Posterior vena cava (tissue), 2 donors: ENCODE results near the gene DIRAS2. TPM values are rescaled to one million over a fixed set of nuclear protein-coding genes. Genes with fewer than 3 reads are reported as not detected.
"Not testable (repeated sequence)": the region's sequence is repeated elsewhere in the genome, so short reads cannot be mapped to it uniquely, and the experiment has no call there.

Source experiments
- DNase-seq: peaks from one replicate; pipeline ENCODE4 v3.0.0-alpha.2; 2020; ENCODE audit warnings: low spot score
- intact Hi-C, 2 donors: fragments of 100-400 bp; cut with DNase I; formaldehyde crosslinking; loops; one replicate each; pipeline versions ENCODE4 v1.14.1 to v1.14.2; 2022 to 2023
- long read RNA-seq, 2 donors: library from polyadenylated mRNA; unstranded; transcript quantifications; one replicate each; pipeline ENCODE4 v2.0.0, GENCODE V29; 2020 to 2021
- total RNA-seq, 2 donors: library from RNA; stranded (reverse); fragmentation: NEBNext Ultra II Directional; extraction: Animal tissue kit (Norgen Biotek cat#: 25700); gene quantifications; one replicate each; pipeline ENCODE4 v1.2.1, GENCODE V29; 2021
- donor health status: DM: yes; HTN: yes; CAD: no.
- donor health status: DM: yes; HTN: yes; CAD: no.

Gene DIRAS2
- total RNA-seq, result not detected
- long read RNA-seq, donor 1, result 0 reads
- long read RNA-seq, donor 2, result 0 reads

GRCh38 chr9:90642570-90643539 lies at the start of gene DIRAS2:
Gene DIRAS2, minus strand, starts transcription at chr9:90642824. Its CDS starts 28,997 bp downstream, at chr9:90613827.
- intact Hi-C loops, result no loop called here
- DNase-seq, result no peak

- intact Hi-C loops, result no loop called here
- DNase-seq, result no peak
Observed at GRCh38 chr9:90684736-90685135, 42.1 kb upstream of the DIRAS2 start.

- DNase-seq, result no peak
- intact Hi-C loops, result no loop called here
Observed at GRCh38 chr9:90684106-90684505, 41.5 kb upstream of the DIRAS2 start.

GRCh38 chr9:90680534-90680933 lies 37.9 kb upstream of the DIRAS2 start:
- no peak for DNase-seq
- intact Hi-C loops, result no loop called here

GRCh38 chr9:90665072-90665471 lies 22.4 kb upstream of the DIRAS2 start:
- intact Hi-C loops, result no loop called here
- no peak for DNase-seq

- no peak for DNase-seq
- intact Hi-C loops, result no loop called here
Observed at GRCh38 chr9:90659650-90660364, 17.2 kb upstream of the DIRAS2 start.

GRCh38 chr9:90658783-90659182 lies 16.2 kb upstream of the DIRAS2 start:
- intact Hi-C loops, result no loop called here
- no peak for DNase-seq

GRCh38 chr9:90658181-90658580 lies 15.6 kb upstream of the DIRAS2 start:
- intact Hi-C loops, result no loop called here

GRCh38 chr9:90656876-90657275 lies 14.3 kb upstream of the DIRAS2 start:
- DNase-seq, intact Hi-C loops: not testable (repeated sequence)

More at GRCh38 chr9:90658181-90658580, 15.6 kb upstream of the DIRAS2 start:
- no peak for DNase-seq

- DNase-seq, result no peak
- intact Hi-C loops, result no loop called here
Observed at GRCh38 chr9:90651246-90651645, 8.6 kb upstream of the DIRAS2 start.

- no peak for DNase-seq
- intact Hi-C loops, result no loop called here
Observed at GRCh38 chr9:90647843-90648242, 5.2 kb upstream of the DIRAS2 start.

- no peak for DNase-seq
- intact Hi-C loops, result no loop called here
Observed at GRCh38 chr9:90645721-90646120, 3.1 kb upstream of the DIRAS2 start.

- intact Hi-C loops, result no loop called here
- no peak for DNase-seq
Observed at GRCh38 chr9:90641884-90642487, 638 bp downstream of the DIRAS2 start.

GRCh38 chr9:90641086-90641485 lies 1.5 kb downstream of the DIRAS2 start:
- intact Hi-C loops, result no loop called here
- DNase-seq, result no peak

- intact Hi-C loops, result no loop called here
- no peak for DNase-seq
Observed at GRCh38 chr9:90640361-90640760, 2.3 kb downstream of the DIRAS2 start.

- intact Hi-C loops, result no loop called here
- no peak for DNase-seq
Observed at GRCh38 chr9:90637626-90638025, 5.0 kb downstream of the DIRAS2 start.

- intact Hi-C loops, result no loop called here
- DNase-seq, result no peak
Observed at GRCh38 chr9:90632647-90633207, 9.9 kb downstream of the DIRAS2 start.

GRCh38 chr9:90631964-90632363 lies 10.7 kb downstream of the DIRAS2 start:
- intact Hi-C loops, result no loop called here

GRCh38 chr9:90629991-90630390 lies 12.6 kb downstream of the DIRAS2 start:
- intact Hi-C loops, result no loop called here
- DNase-seq, result no peak

More at GRCh38 chr9:90631964-90632363, 10.7 kb downstream of the DIRAS2 start:
- DNase-seq, result no peak

GRCh38 chr9:90629354-90629753 lies 13.3 kb downstream of the DIRAS2 start:
- intact Hi-C loops, result no loop called here
- no peak for DNase-seq
